Measurements from ENCODE around the gene DLK2. TPM values are rescaled to one million over a fixed set of nuclear protein-coding genes. Genes with fewer than 3 reads are reported as not detected.

Gene DLK2
- total and polyA plus RNA-seq, 2 of the 13 experiments (the other 11 are each of a cell fraction or from before 2014, with no cell fraction given) = 1.2 to 3.8 TPM

- TF ChIP-seq AKNA (CRISPR knock-in tag; IDR thresholded peaks at IDR 0.05; ENCODE audit: borderline replicate concordance) (no peak), ZNF878 (CRISPR knock-in tag; IDR thresholded peaks at IDR 0.05) (0 out of 2 replicates have a peak, but pooled peaks have one; percentile 37), ZHX2 (IDR thresholded peaks at IDR 0.05; ENCODE audit: low read depth) (no peak), ZHX2 (CRISPR knock-in tag; IDR thresholded peaks at IDR 0.05; ENCODE audit: borderline replicate concordance) (no peak), ZSCAN12 (CRISPR knock-in tag; IDR thresholded peaks at IDR 0.05) (no peak), ZGPAT (CRISPR knock-in tag; IDR thresholded peaks at IDR 0.05) (peak; percentile 41; the same call in 1 of the 2 replicates), CEBPB (IDR thresholded peaks at IDR 0.05; ENCODE audit: borderline replicate concordance, low read depth, low read length) (peak; percentile 66), ZNF547 (CRISPR knock-in tag; IDR thresholded peaks at IDR 0.05) (no peak), TBX3 (IDR thresholded peaks at IDR 0.05; ENCODE audit: borderline replicate concordance) (peak; percentile 80; the same call in 1 of the 2 replicates), HOXA9 (CRISPR knock-in tag; IDR thresholded peaks at IDR 0.05; ENCODE audit: borderline replicate concordance) (no peak), ZNF644 (CRISPR knock-in tag; IDR thresholded peaks at IDR 0.05; ENCODE audit: low read depth) (0 out of 2 replicates have a peak, but pooled peaks have one; percentile 21), SAP130 (CRISPR knock-in tag; IDR thresholded peaks at IDR 0.05; ENCODE audit: low read depth) (peak; percentile 85), HNF1A (IDR thresholded peaks at IDR 0.05; ENCODE audit: low read depth) (no peak), HNF1A (CRISPR knock-in tag; IDR thresholded peaks at IDR 0.05; ENCODE audit: borderline replicate concordance) (no peak)
Measured at GRCh38 chr6:43493833-43494232, 38.5 kb upstream of the DLK2 start (continued).
